Heart left ventricle (tissue), 16 donors: ENCODE data around the gene EVX1. TPM values are rescaled to one million over a fixed set of nuclear protein-coding genes. Genes with fewer than 3 reads are reported as not detected.

Source experiments
- ATAC-seq, 4 donors: fragments of 200-7000 bp; cut with Tn5 transposase; one replicate each; pipeline ENCODE4 v1.9.1; 2020 to 2022; ENCODE audit warnings: moderate library complexity in 4 of 4, mild to moderate bottlenecking in 3 of 4, moderate number of reproducible peaks in 1 of 4
- DNase-seq, 5 donors: peaks; one replicate each; pipeline ENCODE4 v3.0.0-alpha.2; 2020
- H3K27ac ChIP-seq, 12 donors: fragments of 200-600 bp; sonication (generic) in 4 of 12; one replicate each; pipeline versions ENCODE4 v1.5.0 to v1.8.0; 2016 to 2022; ENCODE audit warnings: mild to moderate bottlenecking in 2 of 12
- H3K27me3 ChIP-seq, 9 donors: fragments of 200-600 bp; sonication (generic) in 2 of 9; one replicate each; pipeline versions ENCODE4 v1.5.1 to v1.8.0; 2016 to 2022; ENCODE audit warnings: mild to moderate bottlenecking in 3 of 9
- H3K36me3 ChIP-seq, 9 donors: fragments of 200-600 bp; sonication (generic) in 2 of 9; one replicate each; pipeline versions ENCODE4 v1.5.0 to v1.8.0; 2018 to 2022; ENCODE audit warnings: mild to moderate bottlenecking in 2 of 9
- H3K4me1 ChIP-seq, 12 donors: fragments of 200-600 bp; sonication (generic) in 4 of 12; one replicate each; pipeline versions ENCODE4 v1.5.0 to v1.8.0; 2016 to 2022; ENCODE audit warnings: mild to moderate bottlenecking in 3 of 12
- H3K4me3 ChIP-seq, 12 donors: fragments of 200-600 bp; sonication (generic) in 4 of 12; one replicate each; pipeline versions ENCODE4 v1.5.0 to v1.8.0; 2017 to 2022; ENCODE audit warnings: mild to moderate bottlenecking in 9 of 12, moderate library complexity in 4 of 12
- H3K9me3 ChIP-seq, 12 donors: fragments of 200-600 bp; sonication (generic) in 4 of 12; one replicate each; pipeline versions ENCODE4 v1.5.0 to v1.8.0; 2016 to 2022; ENCODE audit warnings: mild to moderate bottlenecking in 1 of 12
- POLR2A ChIP-seq, 2 donors: fragments of 450-650 bp; IDR thresholded peaks; one replicate each; pipeline ENCODE4 v1.6.1; 2017; ENCODE audit warnings: antibody characterized with exemption in 2 of 2, mild to moderate bottlenecking in 2 of 2, moderate library complexity in 2 of 2
- WGBS, 4 donors: extraction: QIAGEN DNeasy Blood & Tissue Kit in 2 of 4; methylation state at CpG; one replicate each; pipeline versions ENCODE4 v1.1.5 to v1.1.7; 2013 to 2018; 5-methylcytosine and 5-hydroxymethylcytosine counted together
- intact Hi-C, 10 donors: fragments of 100-400 bp; cut with DNase I; formaldehyde crosslinking; loops; one replicate each; pipeline versions ENCODE4 v1.11.1 to v1.14.2; 2022
- long read RNA-seq, 3 donors: library from polyadenylated mRNA; unstranded; transcript quantifications; one replicate each; pipeline ENCODE4 v2.0.0, GENCODE V29; 2020 to 2021
- polyA plus RNA-seq, 2 donors: library from polyadenylated mRNA; stranded (reverse); fragments of 200-250 nt; gene quantifications; one replicate each; pipeline ENCODE4 v1.2.3, GENCODE V29; 2013
- total RNA-seq, 9 donors: library from RNA; depleted of rRNA in 2 of 9; stranded (reverse); fragments of >200 nt in 2 of 9; fragmentation: NEBNext Ultra II Directional in 3 of 9; extraction: Animal tissue kit (Norgen Biotek cat#: 25700) in 3 of 9; gene quantifications; one replicate each; pipeline versions ENCODE4 v1.1.0 to v1.2.4, GENCODE V29; 2016 to 2023
- TF ChIP-seq, protein P1 (sequence below), 12 donors: fragments of 200-600 bp; sonication (generic) in 4 of 12; IDR thresholded peaks; one replicate each; pipeline versions ENCODE4 v1.5.0 to v1.8.0; 2018 to 2022; ENCODE audit warnings: antibody characterized with exemption in 12 of 12, mild to moderate bottlenecking in 5 of 12
- donor health status: ischemic (EF 13 %, LVEDD 7.1; RV severe dilation, severe dysfunction).
- donor health status: healthy with polysubstance abuse.
- donor health status: DM: no; HTN: yes; CAD: no.
- donor health status: DM: no; HTN: no; CAD: no.
- donor health status: ischemic (EF 25% LVEDD 6.9; RV normal size, moderate dysfunction).
- donor health status: ischemic (EF 25% LVEDD 5.7; RV mildly dilated, moderate dysfunction).
- donor health status: healthy.
- donor health status: DM: yes; HTN: yes; CAD: no.
- donor health status: ischemic (EF 35%, LVEDD 5.7; RV mildly dilated, moderate dysfunction).
- donor health status: nonischemic (EF 11% LVEDD 7.7; RV severe dilation, severe dysfunction).
- donor health status: DM: yes; HTN: yes; CAD: no.
- donor health status: PGD.
- donor health status: ischemic (EF 29% LVEDD 5.4; RV normal size, mild dysfunction).
- donor health status: nonischemic (EF 23%, LVEDD 6.1; RV moderate dilation, normal function).

The EVX1 gene
- total RNA-seq: not detected
- polyA plus RNA-seq: not detected
- long read RNA-seq, donor 1: 0 reads
- long read RNA-seq, donor 2: 0 reads
- long read RNA-seq, donor 3: 0 reads

DNA sequence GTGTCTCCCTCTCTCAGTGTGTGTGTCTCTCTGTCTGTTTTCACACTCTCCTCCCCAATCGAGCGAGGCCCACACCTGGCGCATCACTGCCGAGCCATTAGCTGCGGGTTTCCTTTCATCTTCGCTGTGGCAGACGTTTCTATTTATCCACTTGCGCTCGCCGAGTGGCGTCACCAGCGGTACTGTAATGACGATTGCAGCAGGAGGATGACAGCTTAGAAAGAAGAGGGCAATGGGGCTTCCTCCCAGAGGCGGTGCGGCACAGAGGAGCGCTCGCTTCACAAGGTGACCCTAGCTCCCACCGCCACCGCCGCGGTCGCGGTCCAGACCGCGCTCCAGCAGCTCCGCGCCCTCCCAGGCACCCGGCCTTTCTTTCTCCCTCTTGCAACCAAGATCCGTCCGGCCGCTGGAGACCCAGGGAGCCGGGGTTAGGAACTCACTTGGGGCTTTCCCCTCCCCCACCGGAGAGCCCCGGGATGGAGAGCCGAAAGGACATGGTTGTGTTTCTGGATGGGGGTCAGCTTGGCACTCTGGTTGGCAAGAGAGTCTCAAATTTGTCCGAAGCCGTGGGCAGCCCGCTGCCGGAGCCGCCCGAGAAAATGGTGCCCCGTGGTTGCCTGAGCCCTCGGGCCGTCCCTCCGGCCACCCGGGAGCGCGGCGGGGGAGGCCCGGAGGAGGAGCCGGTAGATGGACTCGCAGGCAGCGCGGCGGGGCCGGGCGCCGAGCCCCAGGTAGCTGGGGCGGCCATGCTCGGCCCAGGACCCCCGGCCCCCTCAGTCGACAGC, at the start of gene EVX1:
TSS of gene EVX1 (plus strand) at position 248 of the 785 bp plus-strand sequence. CDS start at position 477, 229 bp downstream.
- 1 to 5% (median 1%) methylated on average over 45 to 62 of the region's 62 CpGs for WGBS, 4 donors
- peaks cover 0 to 56% (median 24%) of the 10 kb centered on the region in 12 donors for H3K4me1 ChIP-seq
- no peak for TF ChIP-seq POLR2A (IDR thresholded peaks at IDR 0.05)
- TF ChIP-seq, protein P1, sequence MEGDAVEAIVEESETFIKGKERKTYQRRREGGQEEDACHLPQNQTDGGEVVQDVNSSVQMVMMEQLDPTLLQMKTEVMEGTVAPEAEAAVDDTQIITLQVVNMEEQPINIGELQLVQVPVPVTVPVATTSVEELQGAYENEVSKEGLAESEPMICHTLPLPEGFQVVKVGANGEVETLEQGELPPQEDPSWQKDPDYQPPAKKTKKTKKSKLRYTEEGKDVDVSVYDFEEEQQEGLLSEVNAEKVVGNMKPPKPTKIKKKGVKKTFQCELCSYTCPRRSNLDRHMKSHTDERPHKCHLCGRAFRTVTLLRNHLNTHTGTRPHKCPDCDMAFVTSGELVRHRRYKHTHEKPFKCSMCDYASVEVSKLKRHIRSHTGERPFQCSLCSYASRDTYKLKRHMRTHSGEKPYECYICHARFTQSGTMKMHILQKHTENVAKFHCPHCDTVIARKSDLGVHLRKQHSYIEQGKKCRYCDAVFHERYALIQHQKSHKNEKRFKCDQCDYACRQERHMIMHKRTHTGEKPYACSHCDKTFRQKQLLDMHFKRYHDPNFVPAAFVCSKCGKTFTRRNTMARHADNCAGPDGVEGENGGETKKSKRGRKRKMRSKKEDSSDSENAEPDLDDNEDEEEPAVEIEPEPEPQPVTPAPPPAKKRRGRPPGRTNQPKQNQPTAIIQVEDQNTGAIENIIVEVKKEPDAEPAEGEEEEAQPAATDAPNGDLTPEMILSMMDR (IDR thresholded peaks at IDR 0.05): no peak
- peaks cover 85 to 100% (median 100%) of the 10 kb centered on the region in 9 donors for H3K27me3 ChIP-seq
- DNase-seq: no peak
- intact Hi-C loops: no loop called here
- no peaks in the 10 kb centered on the region for H3K9me3 ChIP-seq
- H3K4me3 ChIP-seq: peak within 1 kb of the TSS in 8 of 12 donors; percentile 7 to 28 (median 18)
- ATAC-seq: no peak
- H3K27ac ChIP-seq: no peak within 1 kb of the TSS
- no peaks in the 10 kb centered on the region for H3K36me3 ChIP-seq

DNA sequence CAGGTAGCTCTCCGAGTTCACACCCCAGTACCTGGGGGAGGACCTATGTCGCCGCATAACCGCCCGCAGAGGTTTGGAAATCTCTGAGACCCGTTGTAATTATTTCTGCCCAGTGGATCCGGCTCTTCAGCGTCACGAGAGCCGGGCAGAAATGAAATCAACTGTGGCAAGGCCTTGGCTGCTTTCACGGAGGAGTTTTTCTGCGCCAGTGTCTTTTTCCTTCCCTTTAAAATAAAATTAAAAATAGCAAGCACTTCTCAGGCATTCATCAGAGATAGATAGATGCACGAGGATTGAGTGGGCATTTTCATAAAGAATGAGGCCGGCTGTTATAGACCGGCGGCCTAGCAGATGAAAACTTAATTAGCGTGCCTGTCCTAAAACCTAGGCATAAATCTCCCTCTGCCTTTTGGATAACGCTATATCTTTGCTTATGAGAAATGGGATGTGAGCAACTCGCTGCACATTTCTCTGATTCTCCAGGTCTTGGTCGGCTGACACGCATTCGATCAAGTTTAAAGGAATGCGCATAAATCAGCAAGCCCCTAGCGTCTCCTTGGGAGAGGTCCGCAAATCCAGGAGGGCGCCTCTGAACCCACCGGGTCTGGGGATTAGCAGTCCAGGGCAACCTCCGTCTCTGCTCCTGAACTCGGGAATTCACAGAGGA, 49.1 kb upstream of the EVX1 start:
- peak overlapping the region in 1 of 12 donors; percentile 91 for H3K27ac ChIP-seq
- peaks cover 85 to 100% (median 98%) of the 10 kb centered on the region in 9 donors for H3K27me3 ChIP-seq
- H3K4me3 ChIP-seq: peak overlapping the region in 8 of 12 donors; percentile 2 to 51 (median 30)
- ATAC-seq: no peak
- 12 to 21% (median 18%) methylated on average over 29 of the region's 29 CpGs for whole genome bisulfite sequencing, 4 donors
- H3K4me1 ChIP-seq: peaks cover 0 to 38% (median 17%) of the 10 kb centered on the region in 12 donors
- H3K9me3 ChIP-seq: no peaks in the 10 kb centered on the region
- TF ChIP-seq POLR2A (IDR thresholded peaks at IDR 0.05): no peak
- TF ChIP-seq, protein P1 (IDR thresholded peaks at IDR 0.05): no peak
- intact Hi-C loops: loop anchor here in 8 of 10 donors (10.0 kb wide), 5 partner anchors 591 to 901 kb away; no protein-coding TSS in a partner anchor
- no peak for DNase-seq
- no peaks in the 10 kb centered on the region for H3K36me3 ChIP-seq

DNA sequence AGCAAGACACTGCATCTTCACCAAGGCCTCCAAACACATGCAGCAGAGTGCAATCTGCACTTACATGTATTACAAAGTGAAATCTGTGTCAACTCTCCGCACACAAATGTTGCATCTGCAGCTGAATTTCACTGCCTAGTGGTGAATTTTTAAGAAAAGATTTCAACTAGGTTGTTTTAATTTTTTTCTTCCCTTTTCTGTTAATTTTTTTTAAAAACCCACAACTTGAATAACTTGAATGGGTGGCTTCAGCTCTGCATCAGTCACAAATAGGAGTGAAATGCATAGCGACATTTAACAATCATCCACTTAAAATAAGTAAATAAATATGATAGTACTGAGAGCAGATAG, 48.6 kb upstream of the EVX1 start:
- intact Hi-C loops: loop anchor here in 8 of 10 donors (10.0 kb wide), 5 partner anchors 591 to 901 kb away; no protein-coding TSS in a partner anchor
- no peak for ATAC-seq
- H3K36me3 ChIP-seq: no peaks in the 10 kb centered on the region
- peaks cover 0 to 38% (median 15%) of the 10 kb centered on the region in 12 donors for H3K4me1 ChIP-seq
- no peak for TF ChIP-seq POLR2A (IDR thresholded peaks at IDR 0.05)
- TF ChIP-seq, protein P1 (IDR thresholded peaks at IDR 0.05): no peak
- H3K27ac ChIP-seq: peak overlapping the region in 1 of 12 donors; percentile 91
- H3K27me3 ChIP-seq: peaks cover 85 to 100% (median 98%) of the 10 kb centered on the region in 9 donors
- 29 to 50% (median 40%) methylated on average over 2 of the region's 2 CpGs for WGBS, 4 donors
- H3K4me3 ChIP-seq: peak overlapping the region in 1 of 12 donors; percentile 4
- H3K9me3 ChIP-seq: no peaks in the 10 kb centered on the region
- no peak for DNase-seq
